Body of pancreas (tissue), 4 donors: Measurements from ENCODE around the gene RFPL3. TPM values are rescaled to one million over a fixed set of nuclear protein-coding genes. Genes with fewer than 3 reads are reported as not detected.
"Not testable (repeated sequence)": the region's sequence is repeated elsewhere in the genome, so short reads cannot be mapped to it uniquely, and the experiment has no call there.

ENCODE experiments used
- ATAC-seq: fragments of 150-250 bp; one replicate; pipeline ENCODE4 v1.9.1; 2016
- DNase-seq, 4 donors: peaks; one replicate each; pipeline ENCODE4 v3.0.0-alpha.2; 2019
- H3K27ac ChIP-seq, 4 donors: fragments of 200-600 bp; sonication (generic); 1 replicate in 3 of 4; 2 replicates in 1 of 4; pipeline versions ENCODE4 v1.5.1 to v1.6.1; 2016 to 2019; ENCODE audit warnings: mild to moderate bottlenecking in 1 of 4, mixed read lengths in 1 of 4, moderate library complexity in 1 of 4
- H3K27me3 ChIP-seq, 2 donors: fragments of 200-600 bp; sonication (generic); one replicate each; pipeline ENCODE4 v1.6.0; 2016; ENCODE audit warnings: mild to moderate bottlenecking in 1 of 2
- H3K36me3 ChIP-seq, 2 donors: fragments of 200-600 bp; sonication (generic); replicated peaks in 1 of 2; 2 replicates each; pipeline ENCODE4 v1.5.1; 2016; ENCODE audit warnings: low read depth in 2 of 2; ENCODE audit not compliant: insufficient read depth in 1 of 2
- H3K4me1 ChIP-seq: fragments of 200-600 bp; sonication (generic); one replicate; pipeline ENCODE4 v1.6.0; 2016
- H3K4me3 ChIP-seq, 2 donors: fragments of 200-600 bp; sonication (generic); 1 replicate in 1 of 2; 2 replicates in 1 of 2; pipeline ENCODE4 v1.5.1; 2016 to 2019
- H3K9me3 ChIP-seq, 3 donors: fragments of 200-600 bp; sonication (generic); 1 replicate in 2 of 3; 2 replicates in 1 of 3; pipeline ENCODE4 v1.5.1; 2016
- POLR2A ChIP-seq, 3 donors: fragments of 450-650 bp; IDR thresholded peaks; one replicate each; pipeline ENCODE4 v1.6.1; 2016; ENCODE audit warnings: antibody characterized with exemption in 3 of 3, mild to moderate bottlenecking in 2 of 3
- WGBS, 2 donors: methylation state at CpG; one replicate each; pipeline ENCODE4 v1.1.5; 2017; 5-methylcytosine and 5-hydroxymethylcytosine counted together
- intact Hi-C: fragments of 100-400 bp; cut with DNase I; formaldehyde crosslinking; loops from one replicate; pipeline ENCODE4 v1.15.1; 2023
- total RNA-seq, 2 donors: library from RNA; depleted of rRNA; stranded (reverse); fragments of >200 nt; gene quantifications; one replicate each; pipeline ENCODE4 v1.1.0, GENCODE V29; 2016
- TF ChIP-seq, protein P1 (sequence below), 7 experiments: fragments of 450-650 bp in 4 of 7; fragments of 200-600 bp in 3 of 7; sonication (generic) in 3 of 7; IDR thresholded peaks; one replicate each; pipeline ENCODE4 v1.5.1; 2016 to 2019; ENCODE audit warnings: antibody characterized with exemption in 7 of 7

Gene RFPL3
- not detected for total RNA-seq

GRCh38 chr22:32357567-32357966 is at the start of gene RFPL3:
Gene RFPL3 (plus strand): TSS chr22:32357867. CDS start chr22:32358072, 205 bp downstream.
- H3K27me3 ChIP-seq, DNase-seq, intact Hi-C loops, H3K9me3 ChIP-seq, H3K4me3 ChIP-seq, H3K27ac ChIP-seq, H3K4me1 ChIP-seq, ATAC-seq, H3K36me3 ChIP-seq: not testable (repeated sequence)
- 58 to 74% methylated on average over 8 to 9 of the region's 9 CpGs for WGBS, 2 donors

GRCh38 chr22:32308191-32308590 is 49.5 kb upstream of the RFPL3 start:
- no peak overlapping the region for H3K27ac ChIP-seq
- ATAC-seq (no peak), DNase-seq (no peak)
- no peaks in the 10 kb centered on the region for H3K27me3 ChIP-seq
- intact Hi-C loops = no loop called here
- no peak overlapping the region for H3K4me3 ChIP-seq
- H3K36me3 ChIP-seq = no peaks in the 10 kb centered on the region
- 64 to 73% methylated on average over 7 of the region's 7 CpGs for WGBS, 2 donors
- TF ChIP-seq POLR2A (IDR thresholded peaks at IDR 0.05) = no peak
- TF ChIP-seq, protein P1, sequence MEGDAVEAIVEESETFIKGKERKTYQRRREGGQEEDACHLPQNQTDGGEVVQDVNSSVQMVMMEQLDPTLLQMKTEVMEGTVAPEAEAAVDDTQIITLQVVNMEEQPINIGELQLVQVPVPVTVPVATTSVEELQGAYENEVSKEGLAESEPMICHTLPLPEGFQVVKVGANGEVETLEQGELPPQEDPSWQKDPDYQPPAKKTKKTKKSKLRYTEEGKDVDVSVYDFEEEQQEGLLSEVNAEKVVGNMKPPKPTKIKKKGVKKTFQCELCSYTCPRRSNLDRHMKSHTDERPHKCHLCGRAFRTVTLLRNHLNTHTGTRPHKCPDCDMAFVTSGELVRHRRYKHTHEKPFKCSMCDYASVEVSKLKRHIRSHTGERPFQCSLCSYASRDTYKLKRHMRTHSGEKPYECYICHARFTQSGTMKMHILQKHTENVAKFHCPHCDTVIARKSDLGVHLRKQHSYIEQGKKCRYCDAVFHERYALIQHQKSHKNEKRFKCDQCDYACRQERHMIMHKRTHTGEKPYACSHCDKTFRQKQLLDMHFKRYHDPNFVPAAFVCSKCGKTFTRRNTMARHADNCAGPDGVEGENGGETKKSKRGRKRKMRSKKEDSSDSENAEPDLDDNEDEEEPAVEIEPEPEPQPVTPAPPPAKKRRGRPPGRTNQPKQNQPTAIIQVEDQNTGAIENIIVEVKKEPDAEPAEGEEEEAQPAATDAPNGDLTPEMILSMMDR (IDR thresholded peaks at IDR 0.05) = no peak
- H3K9me3 ChIP-seq = no peaks in the 10 kb centered on the region
- no peaks in the 10 kb centered on the region for H3K4me1 ChIP-seq

- no peaks in the 10 kb centered on the region for H3K36me3 ChIP-seq
- H3K27me3 ChIP-seq = no peaks in the 10 kb centered on the region
- TF ChIP-seq POLR2A (IDR thresholded peaks at IDR 0.05) = no peak
- TF ChIP-seq, protein P1 (IDR thresholded peaks at IDR 0.05) = no peak
- no peaks in the 10 kb centered on the region for H3K9me3 ChIP-seq
- intact Hi-C loops = no loop called here
- H3K4me3 ChIP-seq = no peak overlapping the region
- no peak for ATAC-seq
- DNase-seq = no peak
- 47 to 58% methylated on average over 6 of the region's 6 CpGs for WGBS, 2 donors
- no peak overlapping the region for H3K27ac ChIP-seq
- H3K4me1 ChIP-seq = no peaks in the 10 kb centered on the region
These were observed 48.7 kb upstream of the RFPL3 start for GRCh38 chr22:32308934-32309333.

DNA sequence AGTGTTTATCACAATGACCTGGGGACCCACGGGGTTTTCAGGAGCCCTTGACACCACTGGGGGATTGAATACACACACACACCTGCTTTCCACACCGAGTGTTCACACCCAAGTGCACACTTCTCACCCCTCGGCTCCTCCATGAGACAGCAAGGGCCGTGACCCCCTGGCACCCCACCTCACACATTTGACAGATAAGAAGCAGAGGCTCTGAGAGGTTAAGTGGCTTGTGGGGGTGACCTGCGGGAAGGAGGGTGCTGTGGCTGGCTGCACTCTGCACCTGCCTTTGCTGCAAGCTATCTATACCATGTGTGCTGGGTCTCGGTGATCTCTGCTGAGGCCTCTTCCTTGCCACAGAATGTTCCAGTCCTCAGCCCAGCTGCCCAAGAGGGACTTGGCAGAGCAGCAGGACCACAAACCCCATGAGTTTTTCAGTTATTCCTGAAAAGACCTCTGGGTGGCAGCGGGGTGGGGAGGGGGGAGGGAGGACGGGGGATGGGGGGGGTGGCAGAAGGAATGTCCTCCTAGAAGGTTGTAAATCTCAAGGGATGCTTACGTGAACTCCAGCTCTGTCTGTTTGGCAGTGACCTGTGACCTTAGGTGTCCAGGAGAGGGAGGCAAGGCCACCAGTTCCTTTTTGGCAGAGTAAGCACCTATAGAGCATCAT is 47.9 kb upstream of the RFPL3 start:
- Histone ChIP-seq H3K9me3 (no peaks in the 10 kb centered on the region), H3K4me1 (no peaks in the 10 kb centered on the region), H3K27ac (no peak overlapping the region), H3K27me3 (no peaks in the 10 kb centered on the region), H3K4me3 (no peak overlapping the region), H3K36me3 (no peaks in the 10 kb centered on the region)
- WGBS, 2 donors = 23 to 27% methylated on average over 8 to 9 of the region's 9 CpGs
- TF ChIP-seq POLR2A (IDR thresholded peaks at IDR 0.05) = no peak
- TF ChIP-seq, protein P1 (IDR thresholded peaks at IDR 0.05) = no peak
- intact Hi-C loops = no loop called here
- DNase-seq = no peak
- ATAC-seq = no peak

DNA sequence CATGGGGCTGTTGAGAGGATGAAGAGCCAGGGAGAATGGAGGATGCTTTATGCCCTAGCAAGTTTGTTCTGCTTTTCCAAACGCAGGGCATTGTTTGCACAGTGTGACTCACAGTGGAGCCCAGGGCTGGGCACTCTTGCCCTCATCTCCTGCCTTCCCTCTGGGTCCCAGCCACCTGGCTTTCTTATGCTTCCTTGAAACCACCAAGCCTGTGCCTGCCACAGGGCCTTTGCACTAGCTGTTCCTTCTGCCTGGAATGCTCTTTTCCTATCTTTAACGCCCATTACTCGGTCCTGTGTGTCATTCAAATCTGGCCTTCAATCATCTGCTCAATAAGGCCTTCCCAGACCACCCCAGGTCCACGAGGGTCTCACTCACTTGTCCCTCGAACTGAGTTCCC is 46.9 kb upstream of the RFPL3 start:
- DNase-seq (no peak), ATAC-seq (no peak)
- Histone ChIP-seq H3K36me3 (no peaks in the 10 kb centered on the region), H3K4me3 (no peak overlapping the region), H3K9me3 (no peaks in the 10 kb centered on the region), H3K27ac (no peak overlapping the region), H3K27me3 (no peaks in the 10 kb centered on the region), H3K4me1 (no peaks in the 10 kb centered on the region)
- 48 to 57% methylated on average over 5 of the region's 5 CpGs for WGBS, 2 donors
- intact Hi-C loops = no loop called here
- no peak for TF ChIP-seq POLR2A (IDR thresholded peaks at IDR 0.05)
- TF ChIP-seq, protein P1 (IDR thresholded peaks at IDR 0.05) = no peak
